SK-N-SH (cell line): ENCODE data around the gene PDE4D. TPM values are rescaled to one million over a fixed set of nuclear protein-coding genes. Genes with fewer than 3 reads are reported as not detected.

ENCODE experiments used
- CTCF ChIA-PET: fragments of 300-600, 350-600 bp; formaldehyde crosslinking; extraction: SDS; loops from one replicate; lab custom pipeline; 2021; lab: Yijun Ruan, JAX
- POLR2A ChIA-PET: fragments of 350-600 bp; sonication (Branson Sonifier 250); formaldehyde crosslinking; extraction: SDS; loops from one replicate; lab custom pipeline; 2020; ENCODE audit warnings: antibody characterized with exemption, inconsistent platforms; lab: Yijun Ruan, JAX
- DNase-seq: peaks from one replicate; pipeline ENCODE4 v3.0.0; 2012
- H2AFZ ChIP-seq: fragments of 200-600 bp; sonication (generic); 2 replicates; pipeline ENCODE4 v1.8.1; 2016; ENCODE audit warnings: antibody characterized with exemption, mild to moderate bottlenecking, low read depth
- H3F3A ChIP-seq: fragments of 200-600 bp; sonication (generic); replicated peaks from 2 replicates; pipeline ENCODE3; 2016; ENCODE audit warnings: antibody characterized with exemption, mild to moderate bottlenecking; ENCODE audit not compliant: insufficient read depth
- H3K27ac ChIP-seq, 2 experiments: fragments of 200-500 bp in 1 of 2; fragments of 200-600 bp in 1 of 2; sonication (Bioruptor generic) in 1 of 2; sonication (generic), shearing (Covaris generic) in 1 of 2; 2 replicates each; pipeline versions ENCODE4 v1.5.1 to v1.6.1; 2014 to 2016; ENCODE audit warnings: low read depth in 2 of 2, inconsistent platforms in 1 of 2, low read length in 1 of 2, mild to moderate bottlenecking in 1 of 2, mixed read lengths in 1 of 2
- H3K27me3 ChIP-seq: fragments of 200-600 bp; sonication (generic), shearing (Covaris generic); 2 replicates; pipeline ENCODE4 v1.6.1; 2016; ENCODE audit warnings: mixed run types; ENCODE audit not compliant: insufficient read depth
- H3K36me3 ChIP-seq, 2 experiments: fragments of 200-500 bp in 1 of 2; fragments of 200-600 bp in 1 of 2; sonication (Bioruptor generic) in 1 of 2; sonication (generic) in 1 of 2; replicated peaks in 1 of 2; 2 replicates each; pipeline versions ENCODE3 to v1.5.1; 2014 to 2016; ENCODE audit warnings: low read length in 1 of 2, mild to moderate bottlenecking in 1 of 2; ENCODE audit not compliant: insufficient read depth in 2 of 2, control insufficient read depth in 1 of 2
- H3K4me1 ChIP-seq, 2 experiments: fragments of 200-500 bp in 1 of 2; fragments of 200-600 bp in 1 of 2; sonication (Bioruptor generic) in 1 of 2; sonication (generic), shearing (Covaris generic) in 1 of 2; 2 replicates each; pipeline versions ENCODE4 v1.5.1 to v1.6.1; 2014 to 2016; ENCODE audit warnings: low read depth in 1 of 2, low read length in 1 of 2, mixed run types in 1 of 2; ENCODE audit not compliant: insufficient read depth in 2 of 2, control insufficient read depth in 1 of 2
- H3K4me2 ChIP-seq: fragments of 200-600 bp; sonication (generic), shearing (Covaris generic); 2 replicates; pipeline ENCODE4 v1.6.1; 2017; ENCODE audit warnings: mixed run types
- H3K4me3 ChIP-seq, 2 experiments: fragments of 200-500 bp in 1 of 2; fragments of 200-600 bp in 1 of 2; sonication (Bioruptor generic) in 1 of 2; sonication (generic), shearing (Covaris generic) in 1 of 2; 2 replicates each; pipeline versions ENCODE4 v1.5.1 to v1.8.1; 2014 to 2016; ENCODE audit warnings: low read depth in 2 of 2, inconsistent platforms in 1 of 2, low read length in 1 of 2, mild to moderate bottlenecking in 1 of 2, mixed read lengths in 1 of 2, moderate library complexity in 1 of 2
- H3K79me2 ChIP-seq: fragments of 200-600 bp; sonication (generic); 2 replicates; pipeline ENCODE4 v1.8.1; 2017; ENCODE audit warnings: mild to moderate bottlenecking; ENCODE audit not compliant: insufficient read depth
- H3K9ac ChIP-seq: fragments of 200-600 bp; sonication (generic); 2 replicates; pipeline ENCODE4 v1.6.1; 2017; ENCODE audit warnings: mixed run types
- H3K9me2 ChIP-seq: fragments of 200-600 bp; sonication (generic); 2 replicates; pipeline ENCODE4 v1.6.1; 2017; ENCODE audit warnings: mixed run types
- H3K9me3 ChIP-seq: fragments of 200-600 bp; sonication (generic); 2 replicates; pipeline ENCODE4 v1.6.1; 2017; ENCODE audit warnings: mixed run types, mild to moderate bottlenecking, moderate library complexity
- H4K20me1 ChIP-seq: fragments of 200-600 bp; sonication (generic); 2 replicates; pipeline ENCODE4 v1.6.1; 2017; ENCODE audit warnings: mild to moderate bottlenecking, mixed run types; ENCODE audit not compliant: insufficient read depth
- CHD2 ChIP-seq: fragments of 150-350 bp; IDR thresholded peaks from 2 replicates; pipeline ENCODE4 v1.6.1; 2018; ENCODE audit warnings: low read length; ENCODE audit not compliant: partially characterized antibody
- CTCF ChIP-seq: fragments of 200-600 bp; sonication (generic); IDR thresholded peaks from 2 replicates; pipeline ENCODE4 v1.6.1; 2017; ENCODE audit warnings: antibody characterized with exemption, mild to moderate bottlenecking, moderate library complexity
- EZH2phosphoT487 ChIP-seq: fragments of 200-600 bp; sonication (generic); IDR thresholded peaks from 2 replicates; pipeline ENCODE4 v1.6.1; 2017; ENCODE audit warnings: low read depth, mixed run types, mild to moderate bottlenecking, antibody characterized with exemption, moderate library complexity, borderline replicate concordance
- FOXJ3 ChIP-seq: sonication (generic); formaldehyde crosslinking; IDR thresholded peaks from 2 replicates; pipeline ENCODE4 v1.5.1; 2020; ENCODE audit warnings: mild to moderate bottlenecking, missing genetic modification reagents
- FOXM1 ChIP-seq: IDR thresholded peaks from 2 replicates; pipeline ENCODE4 v1.4.0; 2012; ENCODE audit warnings: low read depth, mild to moderate bottlenecking
- GATA2 ChIP-seq: sonication (generic); formaldehyde crosslinking; IDR thresholded peaks from 2 replicates; pipeline ENCODE4 v1.5.0; 2020; ENCODE audit warnings: mild to moderate bottlenecking, missing genetic modification reagents
- JUND ChIP-seq: IDR thresholded peaks from 2 replicates; pipeline ENCODE4 v1.4.0; 2012
- MAX ChIP-seq: IDR thresholded peaks from 2 replicates; pipeline ENCODE4 v1.4.0; 2012; ENCODE audit warnings: low read depth
- NFIC ChIP-seq: IDR thresholded peaks from 2 replicates; pipeline ENCODE4 v1.4.0; 2012; ENCODE audit warnings: borderline replicate concordance
- RCOR1 ChIP-seq: fragments of 150-350 bp; IDR thresholded peaks from 2 replicates; pipeline ENCODE4 v1.6.1; 2017; ENCODE audit warnings: antibody characterized with exemption, low read length
- RFX5 ChIP-seq: IDR thresholded peaks from 2 replicates; pipeline ENCODE4 v1.6.1; 2012; ENCODE audit warnings: mild to moderate bottlenecking, improper control_type of control experiment, low read length
- SIN3A ChIP-seq: IDR thresholded peaks from 2 replicates; pipeline ENCODE4 v1.6.1; 2012; ENCODE audit warnings: low read depth, mild to moderate bottlenecking, low read length, moderate library complexity, borderline replicate concordance
- SMC3 ChIP-seq: IDR thresholded peaks from 2 replicates; pipeline ENCODE4 v1.6.1; 2012; ENCODE audit warnings: low read depth, low read length, improper control_type of control experiment
- TAF1 ChIP-seq: IDR thresholded peaks from 2 replicates; pipeline ENCODE4 v1.6.1; 2012; ENCODE audit warnings: low read depth, mild to moderate bottlenecking, low read length, moderate library complexity, borderline replicate concordance
- WGBS: methylation state at CpG from one replicate; pipeline ENCODE4 v1.1.6; 2017; ENCODE audit warnings: low lambda C conversion rate; 5-methylcytosine and 5-hydroxymethylcytosine counted together
- polyA plus RNA-seq, 3 experiments: library from polyadenylated mRNA; depleted of rRNA; stranded (reverse); fragments of >200 nt; gene quantifications; 2 replicates each; pipeline ENCODE4 v1.2.3, GENCODE V29; 2012

PDE4D gene
- polyA plus RNA-seq, 1 of the 3 experiments (the other 2 are of a cell fraction), result 2.4 TPM

- H3K4me2 ChIP-seq, result 0 out of 2 replicates have a peak overlapping the region, but pooled peaks have one; percentile 82
- H2AFZ ChIP-seq, result peak overlapping the region; percentile 88; the same call in 1 of the 2 replicates
- H3K9me2 ChIP-seq, result no peaks in the 10 kb centered on the region
- H3F3A ChIP-seq, result peaks cover 11% of the 10 kb centered on the region
- no peaks in the 10 kb centered on the region for H3K36me3 ChIP-seq
- TF ChIP-seq RCOR1 (no peak), SIN3A (no peak), EZH2phosphoT487 (no peak), TAF1 (no peak), SMC3 (no peak), RFX5 (no peak)
- no peak overlapping the region for H3K4me3 ChIP-seq
- H3K27ac ChIP-seq, result peak overlapping the region; percentile 78 to 90; a peak in 3 of 4 replicates
- H3K79me2 ChIP-seq, result peaks cover 7% of the 10 kb centered on the region; the same call in 1 of the 2 replicates
- peak overlapping the region; percentile 80; the same call in 1 of the 2 replicates for H3K9ac ChIP-seq
- H3K9me3 ChIP-seq, result no peaks in the 10 kb centered on the region
- no peaks in the 10 kb centered on the region for H4K20me1 ChIP-seq
- CTCF ChIA-PET, result interaction anchor here (1.0 to 1.4 kb wide), 2 partner anchors 27 to 40 kb away, joined by 3 to 4 read pairs; no protein-coding TSS in a partner anchor
- H3K27me3 ChIP-seq, result no peaks in the 10 kb centered on the region
- POLR2A ChIA-PET, result no interaction called here
- peaks cover 12% of the 10 kb centered on the region in 2 experiments; a peak in 3 of 4 replicates for H3K4me1 ChIP-seq
- no peak for DNase-seq
Observed at GRCh38 chr5:59769832-59770231, 123.7 kb downstream of the PDE4D start.

GRCh38 chr5:59769041-59769360, 124.5 kb downstream of the PDE4D start:
- peak overlapping the region; percentile 80 for H3K9ac ChIP-seq
- no peaks in the 10 kb centered on the region for H4K20me1 ChIP-seq
- H3K27me3 ChIP-seq, result no peaks in the 10 kb centered on the region
- H3K36me3 ChIP-seq, result no peaks in the 10 kb centered on the region
- DNase-seq, result no peak
- H3K79me2 ChIP-seq, result peaks cover 7% of the 10 kb centered on the region; the same call in 1 of the 2 replicates
- ChIA-PET CTCF (interaction anchor here (0.6 to 1.6 kb wide), 7 partner anchors 8 to 388 kb away, joined by 3 to 8 read pairs (median 4); no protein-coding TSS in a partner anchor), POLR2A (interaction anchor here (1.3 kb wide), 1 partner anchor 17 kb away, joined by 5 read pairs; no protein-coding TSS in a partner anchor)
- H3K9me2 ChIP-seq, result no peaks in the 10 kb centered on the region
- H2AFZ ChIP-seq, result peak overlapping the region; percentile 88
- peak overlapping the region; percentile 82 for H3K4me2 ChIP-seq
- peaks cover 12% of the 10 kb centered on the region in 2 experiments; a peak in 3 of 4 replicates for H3K4me1 ChIP-seq
- H3K4me3 ChIP-seq, result peak overlapping the region; percentile 79 to 85
- H3K27ac ChIP-seq, result peak overlapping the region; percentile 78 to 90
- 17% methylated on average over 1 of the region's 1 CpG for WGBS
- no peaks in the 10 kb centered on the region for H3K9me3 ChIP-seq
- H3F3A ChIP-seq, result peaks cover 9% of the 10 kb centered on the region
- TF ChIP-seq NFIC (no peak), CHD2 (no peak), RFX5 (no peak), CTCF (no peak), SIN3A (no peak), FOXM1 (no peak), EZH2phosphoT487 (no peak), SMC3 (no peak), JUND (no peak), GATA2 (CRISPR knock-in tag) (no peak), FOXJ3 (CRISPR knock-in tag) (no peak), RCOR1 (no peak), MAX (no peak), TAF1 (no peak)
